Glomerular visceral epithelial cell (primary cell): ENCODE measurements around the gene SKP2.

Experiments used
- DNase-seq: peaks from one replicate; pipeline ENCODE4 v3.0.0-alpha.2; 2016; ENCODE audit errors: extremely low spot score

SKP2 gene

DNA sequence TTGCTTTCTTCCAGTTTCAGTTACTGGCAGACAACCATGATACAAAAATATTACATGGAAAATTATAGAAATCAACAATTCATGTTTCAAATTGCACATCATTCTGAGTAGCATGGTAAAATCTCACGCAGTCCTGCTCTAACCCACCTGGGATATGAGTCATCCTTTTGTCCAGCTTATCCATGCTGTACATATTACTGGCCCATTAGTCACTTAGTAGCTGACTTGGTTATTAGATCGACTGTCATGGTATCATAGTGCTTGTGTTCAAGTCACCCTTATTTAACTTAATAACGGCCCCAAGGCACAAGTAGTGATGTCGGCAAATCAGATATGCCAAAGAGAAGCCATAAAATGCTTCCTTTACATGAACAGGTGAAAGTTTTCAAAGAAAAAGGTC is 48.6 kb downstream of the SKP2 start:
- DNase-seq = peak; percentile 36

DNA sequence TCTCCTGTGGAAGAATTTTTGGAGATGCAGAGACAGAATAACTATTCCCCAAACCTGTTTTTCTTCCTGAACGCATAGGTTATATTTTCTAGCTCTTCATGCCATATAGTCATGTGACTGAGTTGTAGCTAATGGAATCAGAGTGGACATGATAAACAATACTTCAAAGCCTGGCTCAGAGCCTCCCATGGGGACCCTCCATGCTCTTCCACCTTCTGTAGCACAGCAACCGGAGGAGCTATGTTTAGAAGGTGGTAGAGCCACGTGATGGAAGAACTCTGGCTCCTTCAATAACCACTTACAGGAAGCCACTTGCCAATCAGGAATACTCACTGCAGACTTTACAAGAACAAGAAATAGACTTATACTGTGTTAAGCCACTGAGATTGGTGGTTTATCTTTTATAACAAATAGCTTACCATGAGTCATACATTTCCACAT is 50.6 kb downstream of the SKP2 start:
- DNase-seq = no peak

DNA sequence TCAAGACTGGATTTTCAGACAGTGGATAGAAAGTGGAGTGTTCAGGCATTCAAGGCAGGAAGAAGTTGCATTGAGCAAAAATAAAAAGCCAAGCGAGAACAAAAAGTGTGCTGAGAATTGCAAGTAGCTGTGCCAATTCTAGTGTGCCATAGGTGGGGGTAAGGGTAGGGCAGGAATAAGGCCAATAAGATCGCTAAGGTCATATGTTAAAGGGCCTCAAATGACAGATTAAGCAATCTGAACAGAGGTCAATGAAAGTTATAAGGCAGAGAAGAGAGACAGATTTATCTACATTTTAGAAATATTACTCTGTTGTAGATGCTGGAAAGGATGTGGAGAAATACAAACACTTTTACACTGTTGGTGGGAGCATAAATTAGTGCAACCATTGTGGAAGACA is 53.4 kb downstream of the SKP2 start:
- DNase-seq = no peak

DNA sequence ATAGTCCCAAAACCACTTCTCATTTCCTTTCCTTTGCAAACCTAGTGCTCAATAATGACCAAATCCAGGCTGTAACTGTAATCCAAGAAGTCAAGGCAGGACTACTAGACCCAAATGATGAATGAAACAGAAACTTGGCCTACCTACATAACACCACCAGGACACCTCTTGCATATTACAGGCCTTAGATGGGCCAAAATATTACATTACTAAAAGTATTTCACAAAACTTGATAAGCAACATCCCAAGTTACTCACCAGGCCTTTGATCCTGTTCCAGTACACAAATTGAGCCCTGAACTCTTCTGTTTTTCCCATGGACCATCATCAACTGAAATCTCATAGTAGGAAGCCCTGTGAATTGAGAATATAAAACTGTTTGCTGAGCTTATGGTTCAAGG is 55.0 kb downstream of the SKP2 start:
- no peak for DNase-seq

DNA sequence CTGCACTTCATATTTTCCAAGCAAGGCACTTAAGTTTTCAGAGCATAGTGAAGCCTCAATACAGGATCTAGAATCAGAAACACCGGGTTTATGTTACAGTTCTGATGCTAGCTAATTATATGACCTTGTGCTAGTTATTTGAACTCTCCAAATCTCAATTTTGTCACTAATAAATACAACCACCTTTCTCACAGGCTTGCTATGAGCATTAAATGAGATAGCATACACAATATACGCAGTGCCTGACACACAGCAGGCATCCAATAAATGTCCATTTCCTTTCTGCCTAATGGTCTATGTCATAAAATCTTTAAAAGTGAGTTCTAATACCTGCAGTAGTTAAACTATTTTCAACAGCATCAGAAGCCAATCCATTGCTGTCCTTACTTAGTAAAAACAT is 56.9 kb downstream of the SKP2 start:
- no peak for DNase-seq

DNA sequence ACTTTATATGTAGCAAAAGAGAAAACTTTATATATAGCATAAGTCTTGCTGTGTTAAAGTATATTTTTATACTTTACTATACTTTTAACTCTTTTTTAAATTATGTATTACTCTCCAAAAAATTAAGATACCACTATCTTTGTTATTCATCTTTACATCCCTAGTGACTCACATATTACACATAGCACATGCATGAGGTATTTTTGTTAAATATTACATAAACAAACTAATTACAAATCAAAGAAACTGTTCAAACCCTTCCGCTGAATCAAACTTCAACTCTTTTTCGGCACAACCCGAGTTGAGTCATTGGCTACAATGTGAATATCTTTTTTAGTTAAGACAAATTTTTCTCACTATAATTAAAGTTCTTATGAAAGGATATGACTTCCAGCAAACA is 57.8 kb downstream of the SKP2 start:
- DNase-seq = no peak

DNA sequence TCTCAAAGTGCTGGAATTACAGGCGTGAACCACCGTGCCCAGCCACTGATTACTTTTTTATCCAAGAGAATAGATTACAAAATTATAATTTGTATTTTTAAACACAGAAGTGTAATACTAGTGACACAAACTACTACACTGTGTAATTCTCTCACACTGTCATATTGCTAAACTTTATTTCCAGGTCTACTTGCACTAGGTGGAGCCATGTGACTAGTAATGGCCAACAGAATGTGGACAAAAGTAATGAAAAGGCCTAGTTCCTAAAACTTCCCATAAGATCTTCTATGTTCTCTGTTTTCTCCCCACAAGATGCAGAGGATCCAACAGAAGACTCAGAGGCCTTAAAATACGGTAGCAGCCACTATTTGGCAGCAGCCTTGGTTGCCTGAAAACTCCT is 62.5 kb downstream of the SKP2 start:
- no peak for DNase-seq

DNA sequence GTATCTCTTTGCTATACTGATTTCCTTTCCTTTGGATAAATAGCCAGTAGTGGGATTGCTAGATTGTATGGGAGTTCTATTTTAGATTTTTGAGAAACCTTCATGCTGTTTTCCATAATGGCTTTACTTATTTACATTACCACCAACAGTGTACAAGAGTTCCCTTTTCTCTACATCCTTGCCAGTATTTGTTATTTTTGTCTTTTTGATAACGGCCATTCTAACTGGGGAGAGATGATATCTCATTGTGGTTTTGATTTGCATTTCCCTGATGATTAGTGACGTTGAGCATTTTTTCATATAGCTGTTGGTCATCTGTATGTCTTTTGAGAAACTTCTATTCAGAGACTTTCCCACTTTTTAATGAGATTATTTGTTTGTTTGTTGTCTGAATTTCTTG is 64.0 kb downstream of the SKP2 start:
- DNase-seq = no peak

DNA sequence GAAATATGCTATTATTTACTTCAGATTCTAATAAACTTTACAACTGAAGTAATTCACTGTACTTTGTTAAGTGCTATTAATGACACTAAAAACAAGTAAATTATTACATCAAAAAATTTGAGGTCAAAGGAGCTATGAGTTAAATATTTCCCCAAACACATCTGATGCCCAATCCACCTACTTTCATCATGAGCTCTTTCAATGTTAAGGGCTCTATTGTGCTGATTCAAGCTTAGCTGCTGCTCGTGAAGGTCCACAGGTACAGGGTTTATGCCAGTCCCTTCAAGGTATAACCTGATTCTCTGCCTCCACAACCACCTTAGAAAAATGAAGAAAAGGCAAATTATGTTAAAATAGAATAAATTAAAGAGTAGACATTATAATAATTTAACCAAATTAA is 65.7 kb downstream of the SKP2 start:
- no peak for DNase-seq

DNA sequence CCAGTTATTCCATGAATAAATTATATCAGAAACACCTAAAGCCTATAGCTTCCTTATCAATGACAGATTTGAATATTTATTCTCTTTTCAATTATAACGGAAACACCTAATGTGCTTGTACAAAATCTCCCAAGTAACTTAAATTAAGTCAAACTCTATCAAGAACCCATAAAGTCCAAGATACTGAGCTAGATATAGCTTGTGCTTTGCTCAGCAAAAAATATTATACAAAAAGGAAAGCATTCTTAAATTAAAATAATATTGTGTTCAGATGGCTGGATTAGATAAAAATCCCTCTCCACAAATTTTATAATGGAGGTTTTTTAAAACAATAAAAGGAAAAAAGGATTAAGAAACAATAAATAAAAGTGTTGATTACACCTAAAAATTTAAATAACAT is 66.1 kb downstream of the SKP2 start:
- DNase-seq = no peak

DNA sequence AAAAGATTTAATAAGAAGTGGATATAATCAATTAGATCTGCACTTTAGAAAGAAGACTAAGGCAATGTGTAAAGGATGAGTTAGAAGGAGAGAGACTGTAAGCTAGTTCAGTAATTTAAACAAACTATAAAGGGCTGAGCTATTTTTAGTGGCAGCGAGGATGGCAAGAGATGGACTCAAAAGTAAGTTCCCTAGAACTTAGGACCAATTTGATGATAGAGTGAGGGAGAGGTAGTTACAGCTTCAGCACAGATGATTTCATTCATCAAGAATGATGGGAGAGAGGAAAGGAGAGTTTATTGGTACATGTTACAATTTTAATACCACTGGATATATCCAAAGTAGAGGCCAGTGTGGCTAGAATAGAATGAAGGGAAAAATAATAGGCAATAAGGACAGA is 70.7 kb downstream of the SKP2 start:
- no peak for DNase-seq

DNA sequence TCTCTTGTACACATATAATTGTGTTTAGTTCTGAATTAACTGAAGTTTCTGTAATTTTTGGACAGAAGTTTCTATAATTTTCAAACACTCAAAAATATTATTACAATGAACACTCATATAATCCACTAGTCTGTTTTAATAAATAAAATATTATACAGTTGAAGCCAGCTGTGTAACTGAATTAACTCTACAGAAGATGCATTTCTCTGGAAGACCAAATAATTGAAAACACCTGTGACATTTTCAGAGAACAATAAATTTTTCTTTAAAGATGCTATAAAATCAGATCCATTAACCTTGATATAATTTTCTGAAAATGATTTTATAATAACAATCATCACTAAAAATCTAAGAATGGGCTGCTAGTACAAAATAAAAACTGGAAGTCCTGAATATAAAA is 75.1 kb downstream of the SKP2 start:
- no peak for DNase-seq

DNA sequence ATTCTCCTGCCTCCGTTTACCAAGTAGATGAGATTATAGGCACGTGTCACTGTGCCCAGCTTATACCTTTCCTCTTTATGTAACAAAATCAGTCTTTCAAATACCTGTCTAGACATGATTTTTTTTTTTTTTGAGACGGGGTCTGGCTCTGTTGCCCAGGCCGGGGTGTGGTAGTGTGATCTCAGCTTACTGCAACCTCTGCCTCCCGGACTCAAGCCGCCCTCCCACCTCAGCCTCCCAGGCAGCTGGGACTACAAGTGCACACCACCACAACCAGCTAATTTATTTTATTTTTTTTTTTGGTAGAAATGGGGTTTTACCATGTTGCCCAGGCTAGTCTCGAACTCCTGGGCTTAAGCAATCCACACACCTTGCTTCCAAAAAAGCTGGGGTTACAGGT is 76.6 kb downstream of the SKP2 start:
- DNase-seq = no peak

DNA sequence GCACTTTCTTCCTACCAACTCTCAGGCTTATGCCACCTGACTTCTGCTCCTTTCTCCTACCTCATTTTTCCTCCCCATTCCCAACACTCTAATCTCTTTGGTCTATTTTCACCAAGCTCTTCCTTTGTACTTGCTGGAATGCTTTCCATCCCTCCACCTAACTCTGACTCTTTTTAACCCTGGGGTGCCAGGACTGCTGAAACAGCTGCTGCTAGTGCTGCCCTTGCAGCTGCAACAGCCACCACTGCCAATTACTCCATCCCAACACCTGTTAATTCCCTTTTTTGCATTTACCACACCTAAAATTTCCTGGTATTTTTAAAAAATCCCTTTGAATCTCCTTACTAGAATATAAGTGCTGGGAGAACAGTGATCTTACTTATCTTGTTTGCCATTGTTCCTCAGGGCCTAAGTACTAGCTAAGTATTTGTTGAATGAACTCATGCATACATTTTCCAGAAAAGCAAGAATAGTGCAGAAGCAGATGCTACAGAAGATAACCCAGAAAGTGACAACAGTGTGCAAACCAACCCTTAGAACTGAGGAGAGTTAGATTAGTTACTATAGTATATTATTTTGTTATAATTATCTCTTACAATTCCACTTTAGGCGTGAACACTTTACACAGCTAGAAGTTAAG is 78.4 kb downstream of the SKP2 start:
- no peak for DNase-seq

DNA sequence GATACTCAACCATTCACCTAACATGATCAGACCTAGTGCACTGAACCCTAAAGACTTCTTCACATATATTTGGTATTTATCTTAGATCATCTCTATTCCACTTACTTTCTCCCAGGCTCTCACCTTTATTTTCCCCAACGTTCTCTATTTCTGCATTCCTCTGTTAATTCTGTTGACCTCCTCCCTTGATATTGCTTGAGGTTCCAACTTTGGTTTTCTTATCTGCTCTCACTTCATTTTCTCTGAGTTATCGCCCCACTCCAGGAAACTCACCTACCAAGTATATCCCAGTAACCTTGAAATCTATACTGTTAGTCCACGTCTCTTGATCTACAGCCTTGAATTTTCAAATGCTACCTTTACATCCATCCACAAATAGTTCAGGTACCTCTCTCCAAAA is 80.6 kb downstream of the SKP2 start:
- no peak for DNase-seq
